ENCODE data around the gene FAM89B. TPM values are rescaled to one million over a fixed set of nuclear protein-coding genes. Genes with fewer than 3 reads are reported as not detected.
"Not testable (repeated sequence)": the region's sequence is repeated elsewhere in the genome, so short reads cannot be mapped to it uniquely, and the experiment has no call there.

FAM89B gene
- total RNA-seq (2014; rRNA removed; shearing (Covaris generic)) = 35.1 and 64.9 TPM in 2 replicates

DNA sequence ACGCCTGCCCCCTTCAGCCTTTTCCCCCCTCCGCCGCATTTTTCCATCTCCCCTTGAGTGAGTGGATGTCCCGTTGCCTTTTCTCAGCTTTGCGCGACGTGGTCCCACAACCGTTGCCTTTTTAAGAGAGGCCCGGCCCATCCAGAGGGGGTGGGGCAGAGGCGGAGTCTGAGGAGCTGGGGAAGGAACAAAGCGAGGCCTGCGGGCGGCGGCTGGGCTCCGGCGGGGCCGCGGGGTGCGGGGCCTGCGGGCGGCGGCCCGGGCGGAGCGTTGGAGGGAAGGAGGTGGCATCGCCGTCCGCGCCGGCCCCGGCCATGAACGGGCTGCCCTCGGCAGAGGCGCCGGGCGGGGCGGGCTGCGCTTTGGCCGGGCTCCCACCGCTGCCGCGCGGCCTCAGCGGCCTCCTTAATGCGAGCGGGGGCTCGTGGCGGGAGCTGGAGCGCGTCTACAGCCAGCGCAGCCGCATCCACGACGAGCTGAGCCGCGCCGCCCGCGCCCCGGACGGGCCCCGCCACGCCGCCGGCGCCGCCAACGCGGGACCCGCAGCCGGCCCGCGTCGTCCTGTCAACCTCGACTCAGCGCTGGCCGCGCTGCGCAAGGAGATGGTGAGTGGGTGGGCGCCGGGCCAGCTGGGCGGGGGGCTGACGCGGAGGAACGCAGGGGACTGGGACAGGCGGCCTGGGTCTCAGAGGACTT is at the start of gene FAM89B:
Gene FAM89B, plus strand, starts transcription at position 183 of the 696 bp plus-strand sequence. Its CDS starts 132 bp downstream, at position 315.
- Histone ChIP-seq H3K27ac (no peak within 1 kb of the TSS), H3K9me3 (replicated peaks) (no peaks in the 10 kb centered on the region), H3K4me3 (peak within 1 kb of the TSS; percentile 80), H3K27me3 (replicated peaks) (no peaks in the 10 kb centered on the region), H3K4me1 (replicated peaks) (peaks cover 76% of the 10 kb centered on the region), H3K36me3 (peaks cover 43% of the 10 kb centered on the region)
- peak; percentile 78 to 97 for DNase-seq (ENCODE audit: low read depth in 1 of 2, low spot score in 2 of 2)

DNA sequence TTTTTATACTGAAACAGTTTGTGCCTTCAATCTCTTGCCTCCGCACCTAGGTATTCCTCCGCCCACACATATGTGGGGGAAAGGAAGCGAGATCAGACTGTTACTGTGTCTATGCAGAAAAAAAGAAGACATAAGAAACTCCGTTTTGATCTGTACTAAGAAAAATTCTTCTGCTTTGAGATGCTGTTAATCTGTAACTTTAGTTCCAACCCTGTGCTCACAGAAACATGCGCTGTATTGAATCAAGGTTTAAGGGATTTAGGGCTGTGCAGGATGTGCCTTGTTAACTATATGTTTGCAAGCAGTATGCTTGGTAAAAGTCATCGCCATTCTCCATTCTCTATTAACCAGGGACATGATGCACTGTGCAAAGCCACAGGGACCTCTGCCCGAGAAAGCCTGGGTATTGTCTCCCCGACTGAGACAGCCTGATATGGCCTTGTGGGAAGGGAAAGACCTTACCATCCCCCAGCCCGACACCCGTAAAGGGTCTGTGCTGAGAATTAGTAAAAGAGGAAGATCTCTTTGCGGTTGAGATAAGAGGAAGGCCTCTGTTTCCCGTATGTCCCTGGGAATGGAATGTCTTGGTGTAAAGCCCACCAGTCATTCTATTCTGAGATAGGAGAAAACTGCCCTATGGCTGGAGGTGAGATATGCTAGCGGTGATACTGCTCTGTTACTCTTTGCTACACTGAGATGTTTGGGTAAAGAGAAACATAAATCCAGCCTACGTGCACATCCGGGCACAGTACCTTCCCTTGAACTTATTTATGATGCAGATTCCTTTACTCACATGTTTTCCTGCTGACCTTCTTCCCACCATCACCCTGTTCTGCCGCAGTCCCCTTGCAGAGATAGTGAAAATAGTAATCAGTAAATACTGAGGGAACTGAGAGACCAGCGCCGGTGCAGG is 49.4 kb upstream of the FAM89B start:
- H3K27me3 ChIP-seq (replicated peaks); H3K9me3 ChIP-seq (replicated peaks); DNase-seq (ENCODE audit: low read depth in 1 of 2, low spot score in 2 of 2); H3K4me3 ChIP-seq; H3K27ac ChIP-seq: not testable (repeated sequence)
- Histone ChIP-seq H3K4me1 (replicated peaks) (peaks cover 18% of the 10 kb centered on the region), H3K36me3 (peaks cover 31% of the 10 kb centered on the region)

DNA sequence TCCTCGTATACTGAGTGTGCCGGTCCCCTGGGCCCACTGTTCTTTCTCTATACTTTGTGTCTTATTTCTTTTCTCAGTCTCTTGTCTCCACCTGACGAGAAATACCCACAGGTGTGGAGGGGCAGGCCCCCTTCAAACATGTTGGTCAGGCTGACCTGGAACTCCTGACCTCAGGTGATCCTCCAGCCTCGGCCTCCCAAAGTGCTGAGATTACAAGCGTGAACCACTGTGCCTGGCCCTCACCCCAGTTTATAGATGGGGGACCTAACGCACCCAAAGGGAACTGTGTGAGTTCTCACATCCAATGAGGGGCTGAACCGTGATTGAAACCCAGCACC is 48.7 kb upstream of the FAM89B start:
- not testable (repeated sequence) for H3K27me3 ChIP-seq (replicated peaks); H3K9me3 ChIP-seq (replicated peaks); DNase-seq (ENCODE audit: low read depth in 1 of 2, low spot score in 2 of 2); H3K4me3 ChIP-seq; H3K27ac ChIP-seq
- Histone ChIP-seq H3K4me1 (replicated peaks) (peaks cover 18% of the 10 kb centered on the region), H3K36me3 (peaks cover 37% of the 10 kb centered on the region)

DNA sequence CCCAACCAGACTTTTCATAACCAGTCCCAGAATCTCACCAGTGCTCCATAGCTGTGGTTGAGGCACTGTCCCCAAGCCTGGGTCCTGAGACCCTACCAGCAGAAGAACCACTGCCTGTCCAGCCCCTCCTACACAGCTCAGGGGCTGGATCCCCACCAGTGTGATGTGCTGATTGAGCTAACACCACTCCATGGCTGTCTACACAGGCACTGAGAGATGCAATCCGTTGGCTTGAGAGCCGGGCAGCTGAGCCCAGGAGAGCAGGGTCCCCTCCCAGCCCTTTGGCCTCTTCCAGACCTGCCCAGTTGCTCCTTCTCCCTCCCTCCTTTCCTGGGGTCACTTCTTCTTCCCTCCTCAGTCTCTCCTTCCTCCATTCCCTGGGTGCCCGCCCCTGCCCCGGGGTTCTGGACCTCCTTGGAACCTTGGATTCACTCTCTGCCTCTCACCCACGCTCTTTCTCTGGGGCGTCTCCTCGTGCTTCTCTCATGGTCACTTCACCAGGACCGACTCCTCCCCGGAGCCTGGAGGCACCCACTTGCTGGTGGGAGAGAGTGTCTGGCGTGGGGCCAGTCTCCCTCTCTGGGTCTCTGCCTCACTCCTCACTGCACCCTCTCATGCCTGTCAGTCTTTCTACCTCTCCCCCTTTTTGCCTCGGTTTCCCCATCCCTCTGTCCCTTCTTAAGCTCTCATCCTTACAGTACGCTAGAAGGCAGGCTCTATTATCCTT is 48.2 kb upstream of the FAM89B start:
- Histone ChIP-seq H3K27ac (no peak overlapping the region), H3K4me1 (replicated peaks) (peaks cover 18% of the 10 kb centered on the region), H3K9me3 (replicated peaks) (0 out of 2 replicates have a peak, but pooled peaks cover 2% of the 10 kb centered on the region), H3K27me3 (replicated peaks) (no peaks in the 10 kb centered on the region), H3K4me3 (peak overlapping the region; percentile 23), H3K36me3 (peaks cover 43% of the 10 kb centered on the region)
- DNase-seq (ENCODE audit: low read depth in 1 of 2, low spot score in 2 of 2) = peak; percentile 62 to 63

DNA sequence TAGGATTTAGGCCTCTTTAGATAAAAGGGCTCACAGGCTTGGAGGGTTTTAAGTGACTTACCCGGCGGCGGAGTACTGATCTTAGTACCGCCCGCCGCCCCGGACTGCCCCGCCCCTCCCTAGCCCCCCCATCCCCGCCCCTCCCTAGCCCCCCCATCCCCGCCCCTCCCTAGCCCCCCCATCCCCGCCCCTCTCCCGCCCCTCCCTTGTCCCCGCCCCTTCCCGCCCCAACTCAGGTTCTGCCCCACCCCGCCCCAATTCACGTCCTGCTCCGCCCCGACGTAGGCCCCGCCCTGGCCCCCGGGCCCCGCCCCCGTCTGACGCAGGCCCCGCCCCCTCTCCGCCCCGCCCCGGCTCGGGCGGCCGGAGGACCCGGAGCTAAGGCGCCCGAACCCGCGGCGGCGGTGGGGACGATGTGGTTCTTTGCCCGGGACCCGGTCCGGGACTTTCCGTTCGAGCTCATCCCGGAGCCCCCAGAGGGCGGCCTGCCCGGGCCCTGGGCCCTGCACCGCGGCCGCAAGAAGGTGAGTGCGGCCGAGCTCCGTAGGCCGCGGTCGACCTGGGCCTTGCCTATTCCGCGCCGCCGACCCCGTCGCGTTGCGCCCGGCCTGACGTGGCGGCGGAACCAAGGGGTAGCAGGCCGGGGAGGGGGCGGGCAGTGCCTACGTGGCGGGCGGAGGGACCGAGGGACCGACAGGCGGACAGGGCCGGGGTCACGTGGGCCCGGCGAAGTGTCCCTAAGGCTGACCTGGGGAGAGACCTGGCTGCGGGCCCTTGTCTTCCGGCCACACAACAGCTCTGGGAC is 47.4 kb upstream of the FAM89B start, which contains the start of gene SCYL1:
Gene SCYL1, plus strand, starts transcription at position 343 of the 805 bp plus-strand sequence. Its CDS starts 71 bp downstream, at position 414.
- peaks cover 18% of the 10 kb centered on the region for H3K4me1 ChIP-seq (replicated peaks)
- H3K36me3 ChIP-seq = peaks cover 51% of the 10 kb centered on the region
- peak within 1 kb of the TSS; percentile 98 for H3K4me3 ChIP-seq
- DNase-seq (ENCODE audit: low read depth in 1 of 2, low spot score in 2 of 2) = peak; percentile 88
- no peaks in the 10 kb centered on the region for H3K27me3 ChIP-seq (replicated peaks)
- 0 out of 2 replicates have a peak, but pooled peaks cover 2% of the 10 kb centered on the region for H3K9me3 ChIP-seq (replicated peaks)
- H3K27ac ChIP-seq = peak within 1 kb of the TSS; percentile 84

DNA sequence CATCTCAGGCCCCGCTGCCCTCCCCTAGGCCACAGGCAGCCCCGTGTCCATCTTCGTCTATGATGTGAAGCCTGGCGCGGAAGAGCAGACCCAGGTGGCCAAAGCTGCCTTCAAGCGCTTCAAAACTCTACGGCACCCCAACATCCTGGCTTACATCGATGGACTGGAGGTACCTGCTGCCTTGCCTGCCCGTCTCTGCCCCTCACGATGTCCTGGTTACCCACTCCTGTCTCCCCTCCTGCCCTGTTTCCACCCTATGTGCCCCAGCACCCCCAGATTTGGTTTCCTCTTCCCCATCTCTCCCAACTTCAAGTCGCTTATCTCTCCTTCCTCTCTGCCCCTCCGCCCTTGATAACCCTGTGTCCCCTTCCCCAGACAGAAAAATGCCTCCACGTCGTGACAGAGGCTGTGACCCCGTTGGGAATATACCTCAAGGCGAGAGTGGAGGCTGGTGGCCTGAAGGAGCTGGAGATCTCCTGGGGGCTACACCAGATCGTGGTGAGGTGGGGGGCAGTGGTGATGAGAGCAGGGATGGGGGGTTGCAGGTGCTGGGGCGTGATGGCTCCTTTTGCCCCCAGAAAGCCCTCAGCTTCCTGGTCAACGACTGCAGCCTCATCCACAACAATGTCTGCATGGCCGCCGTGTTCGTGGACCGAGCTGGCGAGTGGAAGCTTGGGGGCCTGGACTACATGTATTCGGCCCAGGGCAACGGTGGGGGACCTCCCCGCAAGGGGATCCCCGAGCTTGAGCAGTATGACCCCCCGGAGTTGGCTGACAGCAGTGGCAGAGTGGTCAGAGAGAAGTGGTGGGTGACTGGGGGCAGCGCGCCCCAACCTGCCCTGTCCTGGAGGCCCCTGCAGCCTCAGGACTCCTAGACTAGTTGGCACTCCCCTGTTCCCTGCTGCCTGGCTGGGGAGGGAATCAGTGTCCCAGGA is 46.5 kb upstream of the FAM89B start:
- H3K4me1 ChIP-seq (replicated peaks) = peaks cover 18% of the 10 kb centered on the region
- DNase-seq (ENCODE audit: low read depth in 1 of 2, low spot score in 2 of 2) = peak in 1 of 2 experiments; percentile 56
- peak overlapping the region; percentile 84 for H3K27ac ChIP-seq
- H3K36me3 ChIP-seq = peaks cover 59% of the 10 kb centered on the region
- no peaks in the 10 kb centered on the region for H3K27me3 ChIP-seq (replicated peaks)
- H3K4me3 ChIP-seq = peak overlapping the region; percentile 98
- 0 out of 2 replicates have a peak, but pooled peaks cover 2% of the 10 kb centered on the region for H3K9me3 ChIP-seq (replicated peaks)

DNA sequence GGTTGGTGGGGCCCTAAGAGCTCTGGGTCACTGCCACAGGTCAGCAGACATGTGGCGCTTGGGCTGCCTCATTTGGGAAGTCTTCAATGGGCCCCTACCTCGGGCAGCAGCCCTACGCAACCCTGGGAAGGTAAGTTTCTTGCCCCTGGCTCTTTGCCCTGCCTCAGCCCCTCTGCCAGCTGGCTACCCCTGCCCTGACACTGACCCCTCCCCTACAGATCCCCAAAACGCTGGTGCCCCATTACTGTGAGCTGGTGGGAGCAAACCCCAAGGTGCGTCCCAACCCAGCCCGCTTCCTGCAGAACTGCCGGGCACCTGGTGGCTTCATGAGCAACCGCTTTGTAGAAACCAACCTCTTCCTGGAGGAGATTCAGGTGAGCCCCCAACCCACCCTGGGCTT is 45.6 kb upstream of the FAM89B start:
- H3K4me1 ChIP-seq (replicated peaks) = peaks cover 18% of the 10 kb centered on the region
- DNase-seq (ENCODE audit: low read depth in 1 of 2, low spot score in 2 of 2) = no peak
- 0 out of 2 replicates have a peak, but pooled peaks cover 2% of the 10 kb centered on the region for H3K9me3 ChIP-seq (replicated peaks)
- H3K27ac ChIP-seq = no peak overlapping the region
- no peak overlapping the region for H3K4me3 ChIP-seq
- no peaks in the 10 kb centered on the region for H3K27me3 ChIP-seq (replicated peaks)
- peaks cover 69% of the 10 kb centered on the region for H3K36me3 ChIP-seq

DNA sequence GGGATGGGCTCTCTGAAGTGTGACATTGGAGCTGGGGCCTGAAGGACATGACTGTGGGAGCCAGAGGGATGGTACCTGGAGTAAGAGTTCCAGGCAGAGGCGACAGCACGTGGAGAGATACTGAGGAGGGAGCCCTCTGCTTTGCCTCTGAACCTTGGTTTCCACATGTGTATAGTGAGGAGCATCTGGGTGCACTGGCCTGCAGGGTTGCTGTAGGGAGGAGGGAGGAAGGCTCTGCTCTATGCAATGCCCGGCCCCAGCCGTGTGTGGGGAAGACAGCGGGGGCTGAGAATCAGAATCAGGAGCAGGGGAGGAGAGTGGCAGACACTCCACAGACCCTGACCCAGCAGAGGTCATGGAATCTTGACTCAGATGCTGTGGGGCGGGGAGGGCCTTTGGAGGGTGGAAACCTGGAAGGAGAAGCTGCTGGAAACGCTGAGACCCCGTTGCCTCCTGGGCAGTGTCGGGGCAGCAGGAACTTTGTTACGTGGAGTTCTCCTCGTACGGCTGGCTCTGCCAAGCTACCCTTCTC is 43.5 kb upstream of the FAM89B start:
- Histone ChIP-seq H3K4me1 (replicated peaks) (peaks cover 18% of the 10 kb centered on the region), H3K9me3 (replicated peaks) (0 out of 2 replicates have a peak, but pooled peaks cover 2% of the 10 kb centered on the region), H3K36me3 (peaks cover 90% of the 10 kb centered on the region), H3K4me3 (no peak overlapping the region), H3K27ac (no peak overlapping the region), H3K27me3 (replicated peaks) (no peaks in the 10 kb centered on the region)
- DNase-seq (ENCODE audit: low read depth in 1 of 2, low spot score in 2 of 2) = no peak

DNA sequence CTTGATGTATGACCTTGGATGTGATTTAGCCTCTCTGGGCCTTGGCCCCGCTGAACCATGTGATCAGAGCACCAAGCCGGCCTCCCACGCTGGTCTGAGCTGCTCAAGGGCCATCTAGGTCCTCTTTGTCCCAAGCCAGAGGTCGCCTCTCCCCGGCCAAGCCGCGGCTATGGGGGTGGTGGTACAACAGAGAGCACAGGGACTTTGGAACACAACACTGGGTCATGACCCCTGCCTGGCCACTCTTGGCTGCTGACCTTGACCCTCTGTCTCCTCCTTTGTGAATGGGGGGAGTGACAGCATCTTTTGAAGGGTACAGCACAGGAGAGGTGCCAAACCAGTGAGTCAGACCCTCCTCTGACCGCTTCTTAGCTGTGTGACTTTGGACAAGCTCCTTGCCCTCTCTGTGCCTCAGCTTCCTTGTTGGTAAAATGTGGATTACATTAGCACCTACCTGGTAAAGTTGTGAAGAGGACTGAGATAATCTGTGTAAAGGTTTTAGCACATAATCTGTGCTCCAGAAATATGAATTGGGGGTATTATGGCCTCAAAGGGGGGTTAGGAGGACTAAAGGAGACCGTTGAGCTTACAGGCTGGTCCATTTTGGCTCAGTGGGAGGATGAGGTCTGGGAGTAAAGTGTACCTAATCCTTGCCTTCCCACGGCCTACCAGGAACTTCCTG is 42.7 kb upstream of the FAM89B start:
- peak in 1 of 2 experiments; percentile 56 for DNase-seq (ENCODE audit: low read depth in 1 of 2, low spot score in 2 of 2)
- no peak overlapping the region for H3K4me3 ChIP-seq
- no peaks in the 10 kb centered on the region for H3K9me3 ChIP-seq (replicated peaks)
- H3K4me1 ChIP-seq (replicated peaks) = peaks cover 12% of the 10 kb centered on the region
- H3K27ac ChIP-seq = no peak overlapping the region
- no peaks in the 10 kb centered on the region for H3K27me3 ChIP-seq (replicated peaks)
- H3K36me3 ChIP-seq = peaks cover 95% of the 10 kb centered on the region

DNA sequence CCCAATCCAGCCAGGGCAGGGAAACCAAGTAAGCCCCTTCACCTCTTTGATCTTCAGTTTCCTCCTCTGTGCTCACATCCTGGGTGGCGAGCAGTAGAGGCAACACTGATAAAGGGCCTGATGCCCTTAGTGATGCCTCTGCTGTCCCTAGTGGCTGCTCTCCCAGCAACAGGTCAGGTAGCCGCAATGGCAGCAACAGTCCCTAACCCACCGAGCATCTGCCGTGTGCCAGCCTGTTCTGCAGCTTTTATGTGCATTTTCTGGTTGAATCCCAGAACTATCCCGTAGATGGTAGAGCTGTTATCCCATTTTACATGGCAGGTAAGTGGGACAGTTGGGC is 42.2 kb upstream of the FAM89B start:
- H3K9me3 ChIP-seq (replicated peaks) = no peaks in the 10 kb centered on the region
- H3K4me1 ChIP-seq (replicated peaks) = peaks cover 12% of the 10 kb centered on the region
- H3K36me3 ChIP-seq = peaks cover 98% of the 10 kb centered on the region
- no peak overlapping the region for H3K27ac ChIP-seq
- H3K4me3 ChIP-seq = no peak overlapping the region
- no peaks in the 10 kb centered on the region for H3K27me3 ChIP-seq (replicated peaks)
- DNase-seq (ENCODE audit: low read depth in 1 of 2, low spot score in 2 of 2) = peak in 1 of 2 experiments; percentile 58

DNA sequence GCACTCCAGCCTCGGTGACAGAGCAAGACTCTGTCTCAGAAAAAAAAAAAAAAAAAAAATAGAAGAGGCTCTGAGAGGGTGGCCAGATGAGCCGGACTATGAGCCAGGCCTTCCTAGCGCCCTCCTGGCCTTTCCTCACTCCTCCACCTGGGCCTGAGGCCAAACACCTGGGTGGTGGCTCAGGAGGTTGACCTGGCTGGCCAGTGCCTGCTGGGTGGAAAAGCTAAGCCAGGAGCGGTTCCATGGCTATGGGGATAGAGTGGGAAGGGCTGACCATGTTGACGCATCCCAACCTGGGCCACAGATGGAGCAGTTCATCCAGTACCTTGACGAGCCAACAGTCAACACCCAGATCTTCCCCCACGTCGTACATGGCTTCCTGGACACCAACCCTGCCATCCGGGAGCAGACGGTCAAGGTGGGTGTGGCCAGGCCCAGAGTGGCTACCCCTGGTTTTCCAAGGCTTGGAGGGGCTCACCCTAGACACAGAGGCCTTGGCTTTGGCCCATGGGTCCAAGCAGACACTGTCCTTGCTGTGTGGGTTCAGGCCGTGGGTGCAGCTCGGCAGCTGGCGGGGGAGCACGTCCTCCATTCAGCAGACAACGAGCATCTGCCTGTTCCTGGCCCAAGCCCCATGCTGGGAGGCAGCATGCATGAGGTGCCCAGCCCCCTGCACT is 39.8 kb upstream of the FAM89B start:
- H3K27me3 ChIP-seq (replicated peaks) = no peaks in the 10 kb centered on the region
- peaks cover 96% of the 10 kb centered on the region for H3K36me3 ChIP-seq
- DNase-seq (ENCODE audit: low read depth in 1 of 2, low spot score in 2 of 2) = peak in 1 of 2 experiments; percentile 59
- no peak overlapping the region for H3K27ac ChIP-seq
- H3K4me1 ChIP-seq (replicated peaks) = no peaks in the 10 kb centered on the region
- no peaks in the 10 kb centered on the region for H3K9me3 ChIP-seq (replicated peaks)
- no peak overlapping the region for H3K4me3 ChIP-seq

Data from SJSA1 (cell line).